Measurements from ENCODE around the gene IL21R.

The IL21R gene

DNA sequence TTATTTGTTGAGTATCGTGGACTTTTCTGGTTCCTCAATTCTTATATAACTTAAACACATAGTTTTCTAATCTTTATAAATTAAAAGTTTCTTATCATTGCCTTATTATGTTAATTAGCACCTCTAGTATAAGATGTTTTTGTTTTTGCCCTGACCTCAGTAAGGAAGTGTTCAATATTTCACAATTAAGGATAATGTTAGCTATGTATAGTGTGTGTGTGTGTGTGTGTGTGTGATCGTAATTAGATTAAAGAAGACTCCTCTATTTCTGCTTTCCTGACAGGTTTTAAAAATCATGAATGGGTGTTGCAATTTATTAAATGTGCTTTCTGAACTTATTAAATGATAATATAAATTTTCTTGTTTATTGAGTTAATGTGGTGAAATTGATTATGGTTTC, 12.0 kb downstream of the IL21R start:
- TF ChIP-seq, protein P1, sequence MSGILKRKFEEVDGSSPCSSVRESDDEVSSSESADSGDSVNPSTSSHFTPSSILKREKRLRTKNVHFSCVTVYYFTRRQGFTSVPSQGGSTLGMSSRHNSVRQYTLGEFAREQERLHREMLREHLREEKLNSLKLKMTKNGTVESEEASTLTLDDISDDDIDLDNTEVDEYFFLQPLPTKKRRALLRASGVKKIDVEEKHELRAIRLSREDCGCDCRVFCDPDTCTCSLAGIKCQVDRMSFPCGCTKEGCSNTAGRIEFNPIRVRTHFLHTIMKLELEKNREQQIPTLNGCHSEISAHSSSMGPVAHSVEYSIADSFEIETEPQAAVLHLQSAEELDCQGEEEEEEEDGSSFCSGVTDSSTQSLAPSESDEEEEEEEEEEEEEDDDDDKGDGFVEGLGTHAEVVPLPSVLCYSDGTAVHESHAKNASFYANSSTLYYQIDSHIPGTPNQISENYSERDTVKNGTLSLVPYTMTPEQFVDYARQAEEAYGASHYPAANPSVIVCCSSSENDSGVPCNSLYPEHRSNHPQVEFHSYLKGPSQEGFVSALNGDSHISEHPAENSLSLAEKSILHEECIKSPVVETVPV (CRISPR knock-in tag; IDR thresholded peaks at IDR 0.05): no peak
- TF ChIP-seq ZFP30 (CRISPR knock-in tag; IDR thresholded peaks at IDR 0.05) (no peak), ZNF565 (CRISPR knock-in tag; conservative IDR thresholded peaks at IDR 0.05; ENCODE audit: low read depth) (no peak), OSR1 (CRISPR knock-in tag; IDR thresholded peaks at IDR 0.05) (no peak), ISL1 (CRISPR knock-in tag; IDR thresholded peaks at IDR 0.05) (no peak), ZNF8 (CRISPR knock-in tag; IDR thresholded peaks at IDR 0.05) (no peak), TCF4 (CRISPR knock-in tag; IDR thresholded peaks at IDR 0.05; ENCODE audit: borderline replicate concordance) (no peak), ARNTL (CRISPR knock-in tag; IDR thresholded peaks at IDR 0.05; ENCODE audit: borderline replicate concordance, low read depth) (no peak), GLIS3 (CRISPR knock-in tag; IDR thresholded peaks at IDR 0.05) (no peak), SNAI2 (CRISPR knock-in tag; IDR thresholded peaks at IDR 0.05) (no peak), ZNF70 (CRISPR knock-in tag; IDR thresholded peaks at IDR 0.05) (no peak), RARB (CRISPR knock-in tag; IDR thresholded peaks at IDR 0.05) (no peak), PPARA (CRISPR knock-in tag; IDR thresholded peaks at IDR 0.05; ENCODE audit: borderline replicate concordance) (no peak), BACH2 (CRISPR knock-in tag; IDR thresholded peaks at IDR 0.05; ENCODE audit: borderline replicate concordance) (no peak), CSDC2 (CRISPR knock-in tag; IDR thresholded peaks at IDR 0.05) (no peak), TOX (CRISPR knock-in tag; IDR thresholded peaks at IDR 0.05; ENCODE audit: borderline replicate concordance) (no peak), ZC3H10 (CRISPR knock-in tag; IDR thresholded peaks at IDR 0.05) (no peak)
- TF ChIP-seq, protein P2, sequence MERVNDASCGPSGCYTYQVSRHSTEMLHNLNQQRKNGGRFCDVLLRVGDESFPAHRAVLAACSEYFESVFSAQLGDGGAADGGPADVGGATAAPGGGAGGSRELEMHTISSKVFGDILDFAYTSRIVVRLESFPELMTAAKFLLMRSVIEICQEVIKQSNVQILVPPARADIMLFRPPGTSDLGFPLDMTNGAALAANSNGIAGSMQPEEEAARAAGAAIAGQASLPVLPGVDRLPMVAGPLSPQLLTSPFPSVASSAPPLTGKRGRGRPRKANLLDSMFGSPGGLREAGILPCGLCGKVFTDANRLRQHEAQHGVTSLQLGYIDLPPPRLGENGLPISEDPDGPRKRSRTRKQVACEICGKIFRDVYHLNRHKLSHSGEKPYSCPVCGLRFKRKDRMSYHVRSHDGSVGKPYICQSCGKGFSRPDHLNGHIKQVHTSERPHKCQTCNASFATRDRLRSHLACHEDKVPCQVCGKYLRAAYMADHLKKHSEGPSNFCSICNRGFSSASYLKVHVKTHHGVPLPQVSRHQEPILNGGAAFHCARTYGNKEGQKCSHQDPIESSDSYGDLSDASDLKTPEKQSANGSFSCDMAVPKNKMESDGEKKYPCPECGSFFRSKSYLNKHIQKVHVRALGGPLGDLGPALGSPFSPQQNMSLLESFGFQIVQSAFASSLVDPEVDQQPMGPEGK (CRISPR knock-in tag; IDR thresholded peaks at IDR 0.05; ENCODE audit: borderline replicate concordance): no peak
- TF ChIP-seq, protein P3, sequence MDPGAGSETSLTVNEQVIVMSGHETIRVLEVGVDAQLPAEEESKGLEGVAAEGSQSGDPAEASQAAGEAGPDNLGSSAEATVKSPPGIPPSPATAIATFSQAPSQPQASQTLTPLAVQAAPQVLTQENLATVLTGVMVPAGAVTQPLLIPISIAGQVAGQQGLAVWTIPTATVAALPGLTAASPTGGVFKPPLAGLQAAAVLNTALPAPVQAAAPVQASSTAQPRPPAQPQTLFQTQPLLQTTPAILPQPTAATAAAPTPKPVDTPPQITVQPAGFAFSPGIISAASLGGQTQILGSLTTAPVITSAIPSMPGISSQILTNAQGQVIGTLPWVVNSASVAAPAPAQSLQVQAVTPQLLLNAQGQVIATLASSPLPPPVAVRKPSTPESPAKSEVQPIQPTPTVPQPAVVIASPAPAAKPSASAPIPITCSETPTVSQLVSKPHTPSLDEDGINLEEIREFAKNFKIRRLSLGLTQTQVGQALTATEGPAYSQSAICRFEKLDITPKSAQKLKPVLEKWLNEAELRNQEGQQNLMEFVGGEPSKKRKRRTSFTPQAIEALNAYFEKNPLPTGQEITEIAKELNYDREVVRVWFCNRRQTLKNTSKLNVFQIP (CRISPR knock-in tag; IDR thresholded peaks at IDR 0.05; ENCODE audit: borderline replicate concordance, low read depth): no peak
- TF ChIP-seq, protein P4, sequence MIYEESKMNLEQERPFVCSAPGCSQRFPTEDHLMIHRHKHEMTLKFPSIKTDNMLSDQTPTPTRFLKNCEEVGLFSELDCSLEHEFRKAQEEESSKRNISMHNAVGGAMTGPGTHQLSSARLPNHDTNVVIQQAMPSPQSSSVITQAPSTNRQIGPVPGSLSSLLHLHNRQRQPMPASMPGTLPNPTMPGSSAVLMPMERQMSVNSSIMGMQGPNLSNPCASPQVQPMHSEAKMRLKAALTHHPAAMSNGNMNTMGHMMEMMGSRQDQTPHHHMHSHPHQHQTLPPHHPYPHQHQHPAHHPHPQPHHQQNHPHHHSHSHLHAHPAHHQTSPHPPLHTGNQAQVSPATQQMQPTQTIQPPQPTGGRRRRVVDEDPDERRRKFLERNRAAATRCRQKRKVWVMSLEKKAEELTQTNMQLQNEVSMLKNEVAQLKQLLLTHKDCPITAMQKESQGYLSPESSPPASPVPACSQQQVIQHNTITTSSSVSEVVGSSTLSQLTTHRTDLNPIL (CRISPR knock-in tag; IDR thresholded peaks at IDR 0.05; ENCODE audit: low read depth): no peak
- no peak for ATAC-seq

DNA sequence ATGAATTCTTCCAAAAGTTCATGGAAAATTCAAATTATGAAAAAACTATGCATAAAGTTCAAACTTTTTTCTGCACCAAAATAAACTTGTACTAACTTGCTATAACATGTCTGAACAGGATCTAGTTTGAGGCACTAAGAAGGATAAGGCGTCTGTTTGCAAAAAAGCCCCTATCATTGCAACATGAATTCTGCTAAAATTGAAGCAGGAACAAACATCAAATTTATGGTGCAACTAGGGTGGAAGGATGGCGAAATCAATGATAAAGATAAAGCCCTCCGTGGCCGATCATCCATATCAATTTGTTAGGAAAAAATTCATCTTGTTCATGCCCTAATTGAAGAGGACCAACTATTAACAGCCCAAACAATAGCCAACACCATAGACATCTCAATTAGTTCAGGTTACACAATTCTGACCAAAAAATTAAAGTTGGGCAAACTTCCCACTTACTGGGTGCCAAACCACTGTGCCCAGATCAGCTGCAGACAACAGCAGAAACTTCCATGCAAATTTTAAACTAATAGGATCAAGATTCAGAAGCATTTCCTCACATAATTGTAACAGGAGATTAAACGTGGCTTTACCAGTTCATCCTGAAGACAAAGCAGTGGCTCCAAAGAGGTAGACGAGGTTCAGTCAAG, 12.9 kb downstream of the IL21R start:
- no peak for ATAC-seq
- TF ChIP-seq ZNF565 (CRISPR knock-in tag; conservative IDR thresholded peaks at IDR 0.05; ENCODE audit: low read depth) (no peak), ISL1 (CRISPR knock-in tag; IDR thresholded peaks at IDR 0.05) (no peak), ARNTL (CRISPR knock-in tag; IDR thresholded peaks at IDR 0.05; ENCODE audit: borderline replicate concordance, low read depth) (no peak), ZFP3 (CRISPR knock-in tag; IDR thresholded peaks at IDR 0.05) (no peak), TCF4 (CRISPR knock-in tag; IDR thresholded peaks at IDR 0.05; ENCODE audit: borderline replicate concordance) (no peak), OSR1 (CRISPR knock-in tag; IDR thresholded peaks at IDR 0.05) (no peak), RARB (CRISPR knock-in tag; IDR thresholded peaks at IDR 0.05) (no peak), ZNF70 (CRISPR knock-in tag; IDR thresholded peaks at IDR 0.05) (no peak), BACH2 (CRISPR knock-in tag; IDR thresholded peaks at IDR 0.05; ENCODE audit: borderline replicate concordance) (no peak), ZC3H10 (CRISPR knock-in tag; IDR thresholded peaks at IDR 0.05) (no peak), PPARA (CRISPR knock-in tag; IDR thresholded peaks at IDR 0.05; ENCODE audit: borderline replicate concordance) (no peak)
- TF ChIP-seq, protein P4 (CRISPR knock-in tag; IDR thresholded peaks at IDR 0.05; ENCODE audit: low read depth): no peak
- TF ChIP-seq, protein P5, sequence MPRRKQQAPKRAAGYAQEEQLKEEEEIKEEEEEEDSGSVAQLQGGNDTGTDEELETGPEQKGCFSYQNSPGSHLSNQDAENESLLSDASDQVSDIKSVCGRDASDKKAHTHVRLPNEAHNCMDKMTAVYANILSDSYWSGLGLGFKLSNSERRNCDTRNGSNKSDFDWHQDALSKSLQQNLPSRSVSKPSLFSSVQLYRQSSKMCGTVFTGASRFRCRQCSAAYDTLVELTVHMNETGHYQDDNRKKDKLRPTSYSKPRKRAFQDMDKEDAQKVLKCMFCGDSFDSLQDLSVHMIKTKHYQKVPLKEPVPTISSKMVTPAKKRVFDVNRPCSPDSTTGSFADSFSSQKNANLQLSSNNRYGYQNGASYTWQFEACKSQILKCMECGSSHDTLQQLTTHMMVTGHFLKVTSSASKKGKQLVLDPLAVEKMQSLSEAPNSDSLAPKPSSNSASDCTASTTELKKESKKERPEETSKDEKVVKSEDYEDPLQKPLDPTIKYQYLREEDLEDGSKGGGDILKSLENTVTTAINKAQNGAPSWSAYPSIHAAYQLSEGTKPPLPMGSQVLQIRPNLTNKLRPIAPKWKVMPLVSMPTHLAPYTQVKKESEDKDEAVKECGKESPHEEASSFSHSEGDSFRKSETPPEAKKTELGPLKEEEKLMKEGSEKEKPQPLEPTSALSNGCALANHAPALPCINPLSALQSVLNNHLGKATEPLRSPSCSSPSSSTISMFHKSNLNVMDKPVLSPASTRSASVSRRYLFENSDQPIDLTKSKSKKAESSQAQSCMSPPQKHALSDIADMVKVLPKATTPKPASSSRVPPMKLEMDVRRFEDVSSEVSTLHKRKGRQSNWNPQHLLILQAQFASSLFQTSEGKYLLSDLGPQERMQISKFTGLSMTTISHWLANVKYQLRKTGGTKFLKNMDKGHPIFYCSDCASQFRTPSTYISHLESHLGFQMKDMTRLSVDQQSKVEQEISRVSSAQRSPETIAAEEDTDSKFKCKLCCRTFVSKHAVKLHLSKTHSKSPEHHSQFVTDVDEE (CRISPR knock-in tag; IDR thresholded peaks at IDR 0.05): no peak
